Measurements from ENCODE around the gene KCNJ15.

DNA sequence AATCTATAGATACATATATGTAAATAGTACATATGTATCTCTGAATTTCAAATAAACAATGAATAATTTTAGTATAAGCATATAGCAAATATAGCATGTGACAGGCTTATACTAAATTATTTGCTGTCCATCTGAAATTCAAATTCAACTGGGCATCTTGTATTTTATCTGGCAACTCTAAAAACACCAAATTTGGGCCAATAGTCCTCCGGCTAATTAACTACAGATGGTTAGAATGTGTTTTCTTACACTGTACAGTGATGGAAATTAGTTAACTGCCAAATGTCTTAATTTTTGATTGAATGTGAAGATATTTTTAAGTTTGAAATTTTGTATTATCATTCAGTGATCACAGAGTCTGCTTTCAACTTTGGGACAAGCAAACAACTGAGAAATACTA lies 30.7 kb downstream of the KCNJ15 start:
- TF ChIP-seq, protein P1, sequence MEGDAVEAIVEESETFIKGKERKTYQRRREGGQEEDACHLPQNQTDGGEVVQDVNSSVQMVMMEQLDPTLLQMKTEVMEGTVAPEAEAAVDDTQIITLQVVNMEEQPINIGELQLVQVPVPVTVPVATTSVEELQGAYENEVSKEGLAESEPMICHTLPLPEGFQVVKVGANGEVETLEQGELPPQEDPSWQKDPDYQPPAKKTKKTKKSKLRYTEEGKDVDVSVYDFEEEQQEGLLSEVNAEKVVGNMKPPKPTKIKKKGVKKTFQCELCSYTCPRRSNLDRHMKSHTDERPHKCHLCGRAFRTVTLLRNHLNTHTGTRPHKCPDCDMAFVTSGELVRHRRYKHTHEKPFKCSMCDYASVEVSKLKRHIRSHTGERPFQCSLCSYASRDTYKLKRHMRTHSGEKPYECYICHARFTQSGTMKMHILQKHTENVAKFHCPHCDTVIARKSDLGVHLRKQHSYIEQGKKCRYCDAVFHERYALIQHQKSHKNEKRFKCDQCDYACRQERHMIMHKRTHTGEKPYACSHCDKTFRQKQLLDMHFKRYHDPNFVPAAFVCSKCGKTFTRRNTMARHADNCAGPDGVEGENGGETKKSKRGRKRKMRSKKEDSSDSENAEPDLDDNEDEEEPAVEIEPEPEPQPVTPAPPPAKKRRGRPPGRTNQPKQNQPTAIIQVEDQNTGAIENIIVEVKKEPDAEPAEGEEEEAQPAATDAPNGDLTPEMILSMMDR (IDR thresholded peaks at IDR 0.05) = no peak
- TF ChIP-seq POLR2AphosphoS5 (IDR thresholded peaks at IDR 0.05) = no peak
- no peak for TF ChIP-seq POLR2A (IDR thresholded peaks at IDR 0.05)
